Esophagus squamous epithelium (tissue), 5 donors: ENCODE data around the gene KIF22. TPM values are rescaled to one million over a fixed set of nuclear protein-coding genes. Genes with fewer than 3 reads are reported as not detected.

Source experiments
- DNase-seq: peaks from one replicate; lab custom pipeline; 2025; lab: John Stamatoyannopoulos, UW
- H3K27ac ChIP-seq, 4 donors: fragments of 200-600 bp; sonication (generic); one replicate each; pipeline ENCODE4 v1.5.1; 2016 to 2019; ENCODE audit warnings: mild to moderate bottlenecking in 1 of 4
- H3K27me3 ChIP-seq, 4 donors: fragments of 200-600 bp; sonication (generic); 1 replicate in 3 of 4; 2 replicates in 1 of 4; pipeline versions ENCODE4 v1.5.1 to v1.6.0; 2017 to 2021; ENCODE audit warnings: antibody characterized with exemption in 1 of 4
- H3K36me3 ChIP-seq, 3 donors: fragments of 200-600 bp; sonication (generic); one replicate each; pipeline ENCODE4 v1.5.1; 2016 to 2019
- H3K4me1 ChIP-seq, 3 donors: fragments of 200-600 bp; sonication (generic); one replicate each; pipeline ENCODE4 v1.5.1; 2017 to 2019
- H3K4me3 ChIP-seq, 4 donors: fragments of 200-600 bp; sonication (generic); 1 replicate in 3 of 4; 2 replicates in 1 of 4; pipeline ENCODE4 v1.5.1; 2016 to 2019; ENCODE audit warnings: mild to moderate bottlenecking in 2 of 4, moderate library complexity in 1 of 4
- H3K9me3 ChIP-seq, 3 donors: fragments of 200-600 bp; sonication (generic); one replicate each; pipeline ENCODE4 v1.5.1; 2016 to 2019
- POLR2A ChIP-seq, 4 donors: fragments of 450-650 bp; IDR thresholded peaks; one replicate each; pipeline ENCODE4 v1.6.1; 2017; ENCODE audit warnings: antibody characterized with exemption in 4 of 4, mild to moderate bottlenecking in 4 of 4, moderate library complexity in 3 of 4
- WGBS, 2 donors: methylation state at CpG; one replicate each; pipeline ENCODE4 v1.1.5; 2018; 5-methylcytosine and 5-hydroxymethylcytosine counted together
- intact Hi-C: fragments of 100-400 bp; cut with DNase I; formaldehyde crosslinking; loops from one replicate; pipeline ENCODE4 v1.15.0; 2022
- total RNA-seq, 4 donors: library from RNA; depleted of rRNA; stranded (reverse); fragments of >200 nt; gene quantifications; one replicate each; pipeline ENCODE4 v1.1.0, GENCODE V29; 2016
- TF ChIP-seq, protein P1 (sequence below), 6 experiments: fragments of 450-650 bp in 4 of 6; fragments of 200-600 bp in 2 of 6; sonication (generic) in 2 of 6; IDR thresholded peaks; one replicate each; pipeline ENCODE4 v1.5.1; 2016 to 2019; ENCODE audit warnings: antibody characterized with exemption in 6 of 6, mild to moderate bottlenecking in 4 of 6, moderate library complexity in 4 of 6
- donor health status: DM: yes; HTN: yes; CAD: no.

Gene KIF22
- total RNA-seq, 4 donors from 2014 or later = 31.0 to 46.3 (median 37.6) TPM

DNA sequence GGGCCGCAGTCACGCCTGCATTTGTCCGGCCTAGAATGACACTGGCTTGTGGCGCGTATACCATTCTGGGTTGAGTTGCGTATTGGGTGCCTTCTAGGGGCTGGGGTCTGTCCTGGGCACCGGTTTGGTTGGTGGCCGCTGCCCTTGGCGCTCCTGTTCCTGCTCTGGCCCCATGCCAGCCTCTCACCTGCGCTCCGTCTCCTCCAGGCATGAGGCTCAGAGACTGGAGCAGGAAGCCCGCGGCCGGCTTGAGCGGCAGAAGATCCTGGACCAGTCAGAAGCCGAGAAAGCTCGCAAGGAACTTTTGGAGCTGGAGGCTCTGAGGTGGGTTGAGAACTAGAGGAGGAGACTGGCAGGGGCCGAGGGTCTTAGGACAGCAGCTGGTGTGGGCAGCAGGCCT, 55.1 kb downstream of the KIF22 start:
- peaks cover 33 to 83% (median 61%) of the 10 kb centered on the region in 3 donors for H3K36me3 ChIP-seq
- no peak for DNase-seq
- H3K4me1 ChIP-seq = no peaks in the 10 kb centered on the region
- TF ChIP-seq POLR2A (IDR thresholded peaks at IDR 0.05) = no peak
- TF ChIP-seq, protein P1, sequence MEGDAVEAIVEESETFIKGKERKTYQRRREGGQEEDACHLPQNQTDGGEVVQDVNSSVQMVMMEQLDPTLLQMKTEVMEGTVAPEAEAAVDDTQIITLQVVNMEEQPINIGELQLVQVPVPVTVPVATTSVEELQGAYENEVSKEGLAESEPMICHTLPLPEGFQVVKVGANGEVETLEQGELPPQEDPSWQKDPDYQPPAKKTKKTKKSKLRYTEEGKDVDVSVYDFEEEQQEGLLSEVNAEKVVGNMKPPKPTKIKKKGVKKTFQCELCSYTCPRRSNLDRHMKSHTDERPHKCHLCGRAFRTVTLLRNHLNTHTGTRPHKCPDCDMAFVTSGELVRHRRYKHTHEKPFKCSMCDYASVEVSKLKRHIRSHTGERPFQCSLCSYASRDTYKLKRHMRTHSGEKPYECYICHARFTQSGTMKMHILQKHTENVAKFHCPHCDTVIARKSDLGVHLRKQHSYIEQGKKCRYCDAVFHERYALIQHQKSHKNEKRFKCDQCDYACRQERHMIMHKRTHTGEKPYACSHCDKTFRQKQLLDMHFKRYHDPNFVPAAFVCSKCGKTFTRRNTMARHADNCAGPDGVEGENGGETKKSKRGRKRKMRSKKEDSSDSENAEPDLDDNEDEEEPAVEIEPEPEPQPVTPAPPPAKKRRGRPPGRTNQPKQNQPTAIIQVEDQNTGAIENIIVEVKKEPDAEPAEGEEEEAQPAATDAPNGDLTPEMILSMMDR (IDR thresholded peaks at IDR 0.05) = no peak
- H3K27ac ChIP-seq = no peak overlapping the region
- 93 to 95% methylated on average over 7 to 10 of the region's 18 CpGs for WGBS, 2 donors
- H3K27me3 ChIP-seq = no peaks in the 10 kb centered on the region
- H3K9me3 ChIP-seq = no peaks in the 10 kb centered on the region
- intact Hi-C loops = no loop called here
- H3K4me3 ChIP-seq = no peak overlapping the region

- DNase-seq = no peak
- intact Hi-C loops = no loop called here
- H3K36me3 ChIP-seq = peaks cover 26 to 54% (median 40%) of the 10 kb centered on the region in 3 donors
- peaks cover 0 to 6% (median 0%) of the 10 kb centered on the region in 3 donors for H3K4me1 ChIP-seq
- H3K4me3 ChIP-seq = no peak overlapping the region
- TF ChIP-seq, protein P1 (IDR thresholded peaks at IDR 0.05) = peak; percentile 75 to 91 (median 81)
- no peak for TF ChIP-seq POLR2A (IDR thresholded peaks at IDR 0.05)
- no peaks in the 10 kb centered on the region for H3K9me3 ChIP-seq
- 26 to 36% methylated on average over 7 to 9 of the region's 15 CpGs for WGBS, 2 donors
- peak overlapping the region in 1 of 4 donors; percentile 9 for H3K27ac ChIP-seq
- no peaks in the 10 kb centered on the region for H3K27me3 ChIP-seq
These were observed 58.1 kb downstream of the KIF22 start for GRCh38 chr16:29848420-29849297.

DNA sequence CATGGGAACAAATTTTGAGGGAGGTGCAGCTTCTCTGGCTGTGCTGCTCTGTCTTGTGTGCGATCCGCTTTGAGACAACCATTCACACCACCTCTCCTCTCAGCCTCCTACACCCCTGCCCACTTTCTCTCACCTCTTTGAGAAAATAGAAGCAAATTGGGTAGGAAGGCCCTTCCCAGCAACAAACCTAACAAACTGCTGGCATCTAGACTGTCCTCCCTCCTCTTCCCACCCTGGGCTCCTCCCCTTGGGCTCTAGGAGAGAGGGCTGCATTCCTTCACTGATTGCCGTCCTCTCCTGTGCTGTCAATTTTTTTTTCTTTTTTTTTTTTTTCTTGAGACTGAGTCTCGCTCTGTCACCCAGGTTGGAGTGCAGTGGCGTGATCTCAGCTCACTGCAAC, 59.0 kb downstream of the KIF22 start:
- Histone ChIP-seq H3K27me3 (no peaks in the 10 kb centered on the region), H3K4me3 (no peak overlapping the region), H3K9me3 (no peaks in the 10 kb centered on the region), H3K27ac (no peak overlapping the region), H3K4me1 (peaks cover 0 to 6% (median 0%) of the 10 kb centered on the region in 3 donors), H3K36me3 (peaks cover 23 to 45% (median 36%) of the 10 kb centered on the region in 3 donors)
- DNase-seq = no peak
- whole genome bisulfite sequencing, 2 donors = 56 to 76% methylated on average over 4 to 5 of the region's 5 CpGs
- TF ChIP-seq, protein P1 (IDR thresholded peaks at IDR 0.05) = no peak
- no peak for TF ChIP-seq POLR2A (IDR thresholded peaks at IDR 0.05)
- intact Hi-C loops = no loop called here

- H3K4me3 ChIP-seq = no peak overlapping the region
- TF ChIP-seq, protein P1 (IDR thresholded peaks at IDR 0.05) = no peak
- TF ChIP-seq POLR2A (IDR thresholded peaks at IDR 0.05) = no peak
- H3K27ac ChIP-seq = no peak overlapping the region
- peaks cover 0 to 6% (median 0%) of the 10 kb centered on the region in 3 donors for H3K4me1 ChIP-seq
- no peak for DNase-seq
- peaks cover 12 to 30% (median 21%) of the 10 kb centered on the region in 3 donors for H3K36me3 ChIP-seq
- intact Hi-C loops = no loop called here
- no peaks in the 10 kb centered on the region for H3K9me3 ChIP-seq
- H3K27me3 ChIP-seq = no peaks in the 10 kb centered on the region
- 80 to 90% methylated on average over 1 to 2 of the region's 3 CpGs for WGBS, 2 donors
These were observed 60.4 kb downstream of the KIF22 start for GRCh38 chr16:29850998-29851397.

DNA sequence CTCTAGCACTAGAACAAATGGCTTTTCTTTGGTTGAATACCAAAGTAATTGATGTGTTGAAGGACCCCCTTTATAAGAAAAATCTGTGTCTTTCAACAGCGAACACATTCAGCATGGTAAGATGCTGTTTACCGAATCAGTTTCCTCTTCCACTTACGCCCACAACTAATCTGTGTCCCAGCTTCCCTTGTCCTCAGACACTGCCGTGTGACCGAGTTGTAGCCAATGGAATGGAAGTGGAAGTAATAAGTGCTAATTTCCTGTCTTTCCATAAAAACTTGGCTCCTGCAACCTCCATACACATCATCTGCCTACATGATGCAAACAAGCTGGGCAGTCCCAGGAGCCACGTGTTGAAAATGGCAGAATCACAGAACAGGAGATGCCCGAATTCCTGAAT, 62.1 kb downstream of the KIF22 start:
- Histone ChIP-seq H3K27ac (peak overlapping the region in 1 of 4 donors; percentile 66), H3K9me3 (no peaks in the 10 kb centered on the region)
- WGBS, 2 donors = 54 to 57% methylated on average over 7 of the region's 7 CpGs

More for the DNA sequence above, 62.1 kb downstream of the KIF22 start:
- Histone ChIP-seq H3K27me3 (no peaks in the 10 kb centered on the region), H3K4me1 (peaks cover 0 to 6% (median 0%) of the 10 kb centered on the region in 3 donors), H3K36me3 (peaks cover 2 to 14% (median 4%) of the 10 kb centered on the region in 3 donors), H3K4me3 (no peak overlapping the region)
- no peak for DNase-seq
- intact Hi-C loops = no loop called here
- TF ChIP-seq POLR2A (IDR thresholded peaks at IDR 0.05) = no peak
- TF ChIP-seq, protein P1 (IDR thresholded peaks at IDR 0.05) = no peak
